ENCODE results near the gene RFX5.

DNA sequence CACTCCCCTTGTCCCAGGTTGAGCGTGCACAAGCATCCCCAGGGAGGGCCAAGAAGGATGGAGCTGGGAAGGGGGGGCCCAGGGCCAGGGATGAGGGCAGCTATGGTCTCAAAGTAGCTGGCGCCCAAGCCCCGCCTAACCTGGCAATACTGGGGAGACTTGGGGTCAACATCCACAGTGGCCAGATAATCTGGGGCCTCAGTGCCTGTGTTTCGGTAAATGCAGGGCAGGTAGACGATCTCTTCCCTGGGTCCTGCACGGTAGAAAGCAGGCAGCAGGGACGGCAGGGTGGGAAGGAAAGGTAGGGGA lies 22.2 kb upstream of the RFX5 start:
- no peak for TF ChIP-seq POLR2A (IDR thresholded peaks at IDR 0.05)
- TF ChIP-seq CTCF (IDR thresholded peaks at IDR 0.05), result no peak
- no peak for TF ChIP-seq POLR2AphosphoS5 (IDR thresholded peaks at IDR 0.05)

All from prostate gland (tissue), 2 donors.